ENCODE measurements around the gene MLLT10. TPM values are rescaled to one million over a fixed set of nuclear protein-coding genes. Genes with fewer than 3 reads are reported as not detected.

Gene MLLT10
- total and polyA plus RNA-seq, 2 of the 8 experiments (the other 6 are each of a cell fraction or from before 2014, with no cell fraction given) = 53.1 to 62.1 TPM

- ChIA-PET POLR2A (ENCODE audit: partially characterized antibody) (no interaction called here), CTCF (ENCODE audit: partially characterized antibody) (interaction anchor here (0.6 to 0.8 kb wide), 2 partner anchors 19 to 330 kb away, joined by 3 read pairs; no protein-coding TSS in a partner anchor)
- H2AK5ac ChIP-seq (ENCODE audit: low read depth, low read length) = no peak overlapping the region
- no peak overlapping the region for H2BK12ac ChIP-seq (ENCODE audit: low read depth, low read length)
- H3K4ac ChIP-seq (replicated peaks; ENCODE audit: insufficient read length, low read depth, low read length) = no peak overlapping the region
- H2BK15ac ChIP-seq (ENCODE audit: low read length) = no peak overlapping the region
- H4K8ac ChIP-seq (ENCODE audit: extremely low read depth, insufficient read depth, low read length) = no peak overlapping the region
- no peaks in the 10 kb centered on the region for H3K27me3 ChIP-seq (replicated peaks in 1 of 4; ENCODE audit: control insufficient read depth in 3 of 4, extremely low read depth in 1 of 4, insufficient read depth in 3 of 4, low read length in 3 of 4)
- H3K79me1 ChIP-seq (ENCODE audit: low read depth, low read length) = no peaks in the 10 kb centered on the region; the same call in 1 of the 2 replicates
- H3K36me3 ChIP-seq (ENCODE audit: control insufficient read depth in 2 of 4, insufficient read depth in 4 of 4, low read length in 3 of 4) = peaks cover 0 to 4% (median 0%) of the 10 kb centered on the region in 4 experiments; a peak in 1 of 8 replicates
- H3K27ac ChIP-seq (ENCODE audit: low read depth, low read length) = no peak overlapping the region
- H3K4me2 ChIP-seq (ENCODE audit: insufficient read depth in 1 of 2, low read depth in 2 of 2, low read length in 2 of 2) = no peak overlapping the region
- no peak overlapping the region for H3K23ac ChIP-seq (ENCODE audit: insufficient read length)
- H3K9me3 ChIP-seq (ENCODE audit: insufficient read depth in 2 of 2, low read depth in 1 of 2, low read length in 1 of 2) = no peaks in the 10 kb centered on the region
- 89% methylated on average over 3 of the region's 3 CpGs; no CpG with 5 or more reads in 1 of the 2 experiments for WGBS, 2 experiments (ENCODE audit: extremely low coverage in 1 of 2, insufficient coverage in 1 of 2, insufficient read length in 1 of 2, insufficient replicate concordance in 2 of 2, low coverage in 1 of 2, low lambda C conversion rate in 2 of 2, missing lambda C conversion rate in 1 of 2)
- H3K4me3 ChIP-seq (ENCODE audit: extremely low read depth in 1 of 4, insufficient read depth in 2 of 4, low read depth in 3 of 4, low read length in 4 of 4) = no peak overlapping the region
- H4K20me1 ChIP-seq (replicated peaks in 1 of 2; ENCODE audit: control insufficient read depth in 1 of 2, insufficient read depth in 2 of 2, low read length in 2 of 2) = peaks cover 0 to 1% of the 10 kb centered on the region in 2 experiments
- H4K91ac ChIP-seq (replicated peaks; ENCODE audit: insufficient read length, low read length) = no peak overlapping the region
- no peak overlapping the region for H2AFZ ChIP-seq (ENCODE audit: low read length)
- no peak overlapping the region for H2BK120ac ChIP-seq (replicated peaks; ENCODE audit: low read depth, low read length)
- H3K56ac ChIP-seq (replicated peaks; ENCODE audit: insufficient read length, low read depth, low read length) = no peak overlapping the region
- H2BK20ac ChIP-seq (ENCODE audit: low read length) = no peak overlapping the region
- H3K18ac ChIP-seq (ENCODE audit: extremely low read depth, low read length) = no peak overlapping the region
- H4K5ac ChIP-seq (ENCODE audit: insufficient read length, low read depth, low read length) = no peak overlapping the region
- no peak overlapping the region for H3K9ac ChIP-seq (replicated peaks in 1 of 4; ENCODE audit: extremely low read depth in 1 of 4, low read depth in 3 of 4, low read length in 3 of 4)
- H2BK5ac ChIP-seq (ENCODE audit: low read depth, low read length) = no peak overlapping the region
- FAIRE-seq = no peak
- no peak overlapping the region for H3K14ac ChIP-seq (ENCODE audit: insufficient read length)
- DNase-seq (ENCODE audit: low read depth in 1 of 2, low spot score in 2 of 2) = no peak
- H3K79me2 ChIP-seq (ENCODE audit: control insufficient read depth in 1 of 2, insufficient read depth in 2 of 2, low read length in 2 of 2) = peaks cover 4 to 98% of the 10 kb centered on the region in 2 experiments; a peak in 3 of 4 replicates
- H3K23me2 ChIP-seq (ENCODE audit: low read depth, low read length) = no peaks in the 10 kb centered on the region; the same call in 1 of the 2 replicates
- peaks cover 0 to 6% (median under 1%) of the 10 kb centered on the region in 4 experiments; a peak in 2 of 7 replicates for H3K4me1 ChIP-seq (replicated peaks in 1 of 4; ENCODE audit: control insufficient read depth in 3 of 4, insufficient read depth in 4 of 4, low read length in 3 of 4)
- TF ChIP-seq PHF8 (conservative IDR thresholded peaks at IDR 0.05; ENCODE audit: low read depth, low read length) = no peak
- no peak for TF ChIP-seq GTF2F1 (IDR thresholded peaks at IDR 0.05; ENCODE audit: borderline replicate concordance, low read depth, low read length)
- TF ChIP-seq SIN3A (conservative IDR thresholded peaks at IDR 0.05 in 1 of 2, IDR thresholded peaks at IDR 0.05 in 1 of 2; ENCODE audit: low read depth in 1 of 2, low read length in 2 of 2) = no peak
- no peak for TF ChIP-seq SRF (IDR thresholded peaks at IDR 0.05; ENCODE audit: low read depth, low read length)
- no peak for TF ChIP-seq ATF3 (IDR thresholded peaks at IDR 0.05; ENCODE audit: insufficient read depth, low read depth, low read length)
- no peak for TF ChIP-seq POLR2AphosphoS5 (IDR thresholded peaks at IDR 0.05; ENCODE audit: low read depth, low read length)
Observed at GRCh38 chr10:21572578-21572977, 38.5 kb downstream of the MLLT10 start.
